ENCODE data around the gene DAB1.

The DAB1 gene

GRCh38 chr1:57167997-57168396, 255.9 kb downstream of the DAB1 start:
- Histone ChIP-seq H3K9me2 (replicated peaks; ENCODE audit: insufficient read depth, low read length) (no peaks in the 10 kb centered on the region), H3K9me3 (ENCODE audit: insufficient read depth, low read length) (no peaks in the 10 kb centered on the region), H3K4me2 (ENCODE audit: low read depth, low read length, poor library complexity, severe bottlenecking) (no peak overlapping the region)

GRCh38 chr1:57165546-57165945, 258.3 kb downstream of the DAB1 start:
- H4K20me1 ChIP-seq (ENCODE audit: low read depth, low read length) = no peaks in the 10 kb centered on the region
- no peak overlapping the region for H3K27ac ChIP-seq (ENCODE audit: low read depth, low read length)
- no peak overlapping the region for H3K4me2 ChIP-seq (ENCODE audit: low read depth, low read length, poor library complexity, severe bottlenecking)

More at GRCh38 chr1:57167997-57168396, 255.9 kb downstream of the DAB1 start:
- no peak for TF ChIP-seq EZH2phosphoT487 (conservative IDR thresholded peaks at IDR 0.05; ENCODE audit: low read length)
- TF ChIP-seq, protein P1, sequence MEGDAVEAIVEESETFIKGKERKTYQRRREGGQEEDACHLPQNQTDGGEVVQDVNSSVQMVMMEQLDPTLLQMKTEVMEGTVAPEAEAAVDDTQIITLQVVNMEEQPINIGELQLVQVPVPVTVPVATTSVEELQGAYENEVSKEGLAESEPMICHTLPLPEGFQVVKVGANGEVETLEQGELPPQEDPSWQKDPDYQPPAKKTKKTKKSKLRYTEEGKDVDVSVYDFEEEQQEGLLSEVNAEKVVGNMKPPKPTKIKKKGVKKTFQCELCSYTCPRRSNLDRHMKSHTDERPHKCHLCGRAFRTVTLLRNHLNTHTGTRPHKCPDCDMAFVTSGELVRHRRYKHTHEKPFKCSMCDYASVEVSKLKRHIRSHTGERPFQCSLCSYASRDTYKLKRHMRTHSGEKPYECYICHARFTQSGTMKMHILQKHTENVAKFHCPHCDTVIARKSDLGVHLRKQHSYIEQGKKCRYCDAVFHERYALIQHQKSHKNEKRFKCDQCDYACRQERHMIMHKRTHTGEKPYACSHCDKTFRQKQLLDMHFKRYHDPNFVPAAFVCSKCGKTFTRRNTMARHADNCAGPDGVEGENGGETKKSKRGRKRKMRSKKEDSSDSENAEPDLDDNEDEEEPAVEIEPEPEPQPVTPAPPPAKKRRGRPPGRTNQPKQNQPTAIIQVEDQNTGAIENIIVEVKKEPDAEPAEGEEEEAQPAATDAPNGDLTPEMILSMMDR (IDR thresholded peaks at IDR 0.05; ENCODE audit: insufficient read depth, low read length, poor library complexity, severe bottlenecking) = no peak
- H3K79me2 ChIP-seq (ENCODE audit: insufficient read depth, low read length) = no peaks in the 10 kb centered on the region
- no peaks in the 10 kb centered on the region for H3F3A ChIP-seq (ENCODE audit: insufficient read depth)
- H2AFZ ChIP-seq (ENCODE audit: low read depth, low read length, severe bottlenecking) = no peak overlapping the region
- H3K9ac ChIP-seq (ENCODE audit: low read length) = no peak overlapping the region
- H3K27ac ChIP-seq (ENCODE audit: low read depth, low read length) = no peak overlapping the region
- H3K27me3 ChIP-seq (ENCODE audit: low read length) = no peaks in the 10 kb centered on the region
- no peak overlapping the region for H3K4me3 ChIP-seq (ENCODE audit: insufficient read depth, low read length, poor library complexity, severe bottlenecking)
- no peaks in the 10 kb centered on the region for H3K36me3 ChIP-seq (ENCODE audit: low read length)
- H4K20me1 ChIP-seq (ENCODE audit: low read depth, low read length) = no peaks in the 10 kb centered on the region

DNA sequence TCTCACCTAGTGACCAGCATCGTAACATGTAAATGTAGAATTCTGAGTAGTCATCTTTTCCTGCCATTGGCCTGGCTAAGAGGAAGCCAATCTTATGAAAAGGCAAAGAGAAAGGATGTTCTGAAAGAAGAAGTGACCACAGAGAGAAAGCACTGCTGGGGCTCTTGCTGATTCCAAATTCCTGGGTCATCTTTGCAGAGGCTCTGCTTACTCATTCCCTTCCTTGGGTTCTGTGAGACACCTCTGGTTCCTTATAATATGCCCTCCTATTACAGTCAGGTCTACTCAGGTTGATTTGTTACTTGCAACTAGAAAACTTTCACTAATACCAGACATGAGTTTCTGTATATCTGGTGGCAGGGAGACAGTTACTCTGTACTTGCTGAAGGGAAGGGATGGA, 259.3 kb downstream of the DAB1 start:
- Histone ChIP-seq H3K9ac (ENCODE audit: low read length) (no peak overlapping the region), H3K36me3 (ENCODE audit: low read length) (no peaks in the 10 kb centered on the region), H3K4me2 (ENCODE audit: low read depth, low read length, poor library complexity, severe bottlenecking) (no peak overlapping the region), H2AFZ (ENCODE audit: low read depth, low read length, severe bottlenecking) (no peak overlapping the region), H3K9me2 (replicated peaks; ENCODE audit: insufficient read depth, low read length) (no peaks in the 10 kb centered on the region), H3K27ac (ENCODE audit: low read depth, low read length) (no peak overlapping the region), H3K27me3 (ENCODE audit: low read length) (no peaks in the 10 kb centered on the region), H3F3A (ENCODE audit: insufficient read depth) (no peaks in the 10 kb centered on the region), H3K79me2 (ENCODE audit: insufficient read depth, low read length) (no peaks in the 10 kb centered on the region), H3K9me3 (ENCODE audit: insufficient read depth, low read length) (no peaks in the 10 kb centered on the region), H4K20me1 (ENCODE audit: low read depth, low read length) (no peaks in the 10 kb centered on the region), H3K4me3 (ENCODE audit: insufficient read depth, low read length, poor library complexity, severe bottlenecking) (no peak overlapping the region)
- TF ChIP-seq EZH2phosphoT487 (conservative IDR thresholded peaks at IDR 0.05; ENCODE audit: low read length) = no peak
- TF ChIP-seq, protein P1 (IDR thresholded peaks at IDR 0.05; ENCODE audit: insufficient read depth, low read length, poor library complexity, severe bottlenecking) = no peak

More at GRCh38 chr1:57165546-57165945, 258.3 kb downstream of the DAB1 start:
- Histone ChIP-seq H2AFZ (ENCODE audit: low read depth, low read length, severe bottlenecking) (no peak overlapping the region), H3K9me3 (ENCODE audit: insufficient read depth, low read length) (no peaks in the 10 kb centered on the region), H3F3A (ENCODE audit: insufficient read depth) (no peaks in the 10 kb centered on the region), H3K9me2 (replicated peaks; ENCODE audit: insufficient read depth, low read length) (no peaks in the 10 kb centered on the region), H3K36me3 (ENCODE audit: low read length) (no peaks in the 10 kb centered on the region), H3K4me3 (ENCODE audit: insufficient read depth, low read length, poor library complexity, severe bottlenecking) (no peak overlapping the region), H3K79me2 (ENCODE audit: insufficient read depth, low read length) (no peaks in the 10 kb centered on the region), H3K9ac (ENCODE audit: low read length) (no peak overlapping the region), H3K27me3 (ENCODE audit: low read length) (no peaks in the 10 kb centered on the region)
- TF ChIP-seq, protein P1 (IDR thresholded peaks at IDR 0.05; ENCODE audit: insufficient read depth, low read length, poor library complexity, severe bottlenecking) = no peak
- TF ChIP-seq EZH2phosphoT487 (conservative IDR thresholded peaks at IDR 0.05; ENCODE audit: low read length) = no peak
